K562 (cell line): ENCODE data around the gene CNKSR1. TPM values are rescaled to one million over a fixed set of nuclear protein-coding genes. Genes with fewer than 3 reads are reported as not detected.
A peak's percentile ranks its signal among the peaks of the same experiment; 100 is the strongest.

Experiments used
- ATF7 ChIP-seq: fragments of 450-650 bp; IDR thresholded peaks from 2 replicates; pipeline ENCODE4 v1.7.1; 2014; ENCODE audit warnings: mild to moderate bottlenecking, moderate library complexity
- BRD4 ChIP-seq: fragments of 200-600 bp; sonication (generic); IDR thresholded peaks from 2 replicates; pipeline ENCODE4 v1.6.1; 2017; ENCODE audit warnings: inconsistent platforms
- BRD9 ChIP-seq: fragments of 450-650 bp; IDR thresholded peaks from 2 replicates; pipeline ENCODE4 v1.6.1; 2018; ENCODE audit warnings: low read depth; ENCODE audit not compliant: partially characterized antibody
- CBX1 ChIP-seq: sonication (generic); IDR thresholded peaks from 2 replicates; pipeline ENCODE4 v1.6.1; 2016; ENCODE audit warnings: antibody characterized with exemption, low read depth, mild to moderate bottlenecking
- FIP1L1 ChIP-seq: fragments of 200-400 bp; formaldehyde crosslinking; IDR thresholded peaks from 2 replicates; pipeline ENCODE4 v1.6.1; 2018; ENCODE audit warnings: mild to moderate bottlenecking, low read depth, low read length; ENCODE audit not compliant: poor library complexity, severe bottlenecking
- HDGF ChIP-seq: fragments of 450-650 bp; IDR thresholded peaks from 2 replicates; pipeline ENCODE4 v1.6.1; 2016
- HNRNPLL ChIP-seq: fragments of 200-400 bp; formaldehyde crosslinking; IDR thresholded peaks from 2 replicates; pipeline ENCODE4 v1.6.1; 2017; ENCODE audit warnings: low read length, low read depth, mild to moderate bottlenecking; ENCODE audit not compliant: poor library complexity, severe bottlenecking
- KAT8 ChIP-seq: fragments of 450-650 bp; IDR thresholded peaks from 2 replicates; pipeline ENCODE4 v1.6.1; 2016; ENCODE audit warnings: low read depth, mild to moderate bottlenecking
- POU5F1 ChIP-seq: fragments of 150-350 bp; IDR thresholded peaks from 2 replicates; pipeline ENCODE4 v1.6.1; 2014; ENCODE audit warnings: borderline replicate concordance, low read length, low read depth, mild to moderate bottlenecking; ENCODE audit not compliant: partially characterized antibody
- RAD51 ChIP-seq: fragments of 450-650 bp; IDR thresholded peaks from 2 replicates; pipeline ENCODE4 v1.7.1; 2016; ENCODE audit warnings: low read depth, mild to moderate bottlenecking, borderline replicate concordance
- RBM25 ChIP-seq: fragments of 200-400 bp; formaldehyde crosslinking; IDR thresholded peaks from 2 replicates; pipeline ENCODE4 v1.6.1; 2018; ENCODE audit warnings: low read length, low read depth, moderate library complexity; ENCODE audit not compliant: severe bottlenecking
- TFAM ChIP-seq: fragments of 250-450 bp; sonication (Bioruptor Pico); conservative IDR thresholded peaks from 2 replicates; pipeline ENCODE4 v1.5.0; 2021; ENCODE audit warnings: mild to moderate bottlenecking, moderate library complexity
- ZBTB1 ChIP-seq: sonication (generic); formaldehyde crosslinking; IDR thresholded peaks from 2 replicates; pipeline ENCODE4 v1.8.1; 2023; ENCODE audit warnings: missing genetic modification reagents, low read depth, mild to moderate bottlenecking, borderline replicate concordance
- ZNF324 ChIP-seq: fragments of 250-450 bp; sonication (Bioruptor Pico); IDR thresholded peaks from 2 replicates; pipeline ENCODE4 v1.4.0; 2020; ENCODE audit warnings: mild to moderate bottlenecking
- polyA plus RNA-seq, 8 experiments: library from polyadenylated mRNA; depleted of rRNA in 4 of 8; stranded (reverse) in 5 of 8; unstranded in 3 of 8; fragments of >200 nt; fragmentation: Nextera tagmentation in 2 of 8; fragmentation: Illumina TruSeq in 1 of 8; extraction: Ambion mirVana in 2 of 8; extraction: Trizol in 1 of 8; gene quantifications; 2 replicates each; pipeline versions ENCODE4 v1.2.1 to v1.2.3, GENCODE V29; 2011 to 2014; ENCODE audit warnings: inconsistent platforms in 1 of 8, missing spikeins in 1 of 8
- total RNA-seq, 7 experiments: library from RNA; depleted of rRNA in 6 of 7; stranded (reverse); fragments of >200 nt in 6 of 7; fragmentation: Illumina TruSeq in 2 of 7; extraction: Trizol in 2 of 7; gene quantifications; 2 replicates each; pipeline versions ENCODE4 v1.2.1 to v1.2.3, GENCODE V29; 2011 to 2021; ENCODE audit warnings: low replicate concordance in 1 of 7
- TF ChIP-seq, protein P1 (sequence below): fragments of 450-650 bp; IDR thresholded peaks from 2 replicates; pipeline ENCODE4 v1.6.1; 2018; ENCODE audit warnings: mild to moderate bottlenecking, low read depth; ENCODE audit not compliant: partially characterized antibody
- TF ChIP-seq, protein P2 (sequence below): fragments of 450-650 bp; IDR thresholded peaks from 2 replicates; pipeline ENCODE4 v1.6.1; 2017; ENCODE audit warnings: antibody characterized with exemption, mild to moderate bottlenecking
- TF ChIP-seq, protein P3 (sequence below): fragments of 450-650 bp; conservative IDR thresholded peaks from 2 replicates; pipeline ENCODE4 v1.6.1; 2016; ENCODE audit warnings: missing genetic modification characterization, low read depth, mild to moderate bottlenecking, control low read depth, missing compliant biosample characterization
- TF ChIP-seq, protein P4 (sequence below): sonication (generic); formaldehyde crosslinking; IDR thresholded peaks from 2 replicates; pipeline ENCODE4 v1.8.1; 2023; ENCODE audit warnings: mild to moderate bottlenecking, missing genetic modification reagents

CNKSR1 gene
- total and polyA plus RNA-seq, 9 of the 15 experiments (the other 6 are each of a cell fraction or from before 2014, with no cell fraction given), result 0.03 to 2.8 (median 1.1) TPM

DNA sequence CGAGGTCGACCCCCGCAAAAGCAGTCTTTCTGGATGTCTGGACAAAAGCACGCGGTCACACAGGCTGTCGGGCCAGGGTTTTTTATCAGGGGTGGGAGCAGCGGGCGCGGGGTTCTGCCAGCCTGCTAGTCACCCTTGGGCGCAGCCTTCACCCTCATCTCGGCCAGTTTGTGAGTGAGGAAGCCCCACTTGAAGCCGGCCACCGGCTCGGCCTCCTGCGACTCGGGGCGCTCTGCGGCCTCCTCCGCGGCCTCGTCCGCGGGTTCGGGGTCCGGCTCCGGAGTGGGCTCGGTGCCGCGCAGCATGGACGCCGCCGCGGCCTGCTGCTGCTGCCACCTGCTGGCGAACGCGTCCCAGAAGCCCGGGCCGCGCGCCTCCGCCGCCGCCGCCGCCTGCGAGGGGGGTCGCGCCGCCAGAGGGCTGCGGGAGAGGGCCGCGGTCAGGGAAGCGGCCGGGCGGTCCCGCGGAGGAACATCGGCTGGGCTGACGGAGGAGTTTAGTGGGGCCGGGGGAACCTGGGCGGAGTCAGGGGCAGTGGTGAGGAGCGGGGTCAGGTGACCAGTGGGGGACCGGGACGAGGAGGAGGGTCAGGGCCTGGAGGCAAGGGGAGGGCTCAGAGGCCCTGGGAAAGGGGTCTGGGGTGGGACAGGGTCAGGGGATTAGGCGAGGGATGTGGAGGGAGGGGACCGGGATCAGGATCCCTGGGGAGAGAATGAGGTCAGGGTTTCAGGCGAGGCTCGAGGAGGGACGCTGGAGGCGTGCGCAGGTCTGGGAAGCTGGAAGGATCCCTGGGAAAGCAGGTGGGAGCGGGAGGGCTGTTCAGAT is 13.0 kb upstream of the CNKSR1 start (continued):
- TF ChIP-seq, protein P1, sequence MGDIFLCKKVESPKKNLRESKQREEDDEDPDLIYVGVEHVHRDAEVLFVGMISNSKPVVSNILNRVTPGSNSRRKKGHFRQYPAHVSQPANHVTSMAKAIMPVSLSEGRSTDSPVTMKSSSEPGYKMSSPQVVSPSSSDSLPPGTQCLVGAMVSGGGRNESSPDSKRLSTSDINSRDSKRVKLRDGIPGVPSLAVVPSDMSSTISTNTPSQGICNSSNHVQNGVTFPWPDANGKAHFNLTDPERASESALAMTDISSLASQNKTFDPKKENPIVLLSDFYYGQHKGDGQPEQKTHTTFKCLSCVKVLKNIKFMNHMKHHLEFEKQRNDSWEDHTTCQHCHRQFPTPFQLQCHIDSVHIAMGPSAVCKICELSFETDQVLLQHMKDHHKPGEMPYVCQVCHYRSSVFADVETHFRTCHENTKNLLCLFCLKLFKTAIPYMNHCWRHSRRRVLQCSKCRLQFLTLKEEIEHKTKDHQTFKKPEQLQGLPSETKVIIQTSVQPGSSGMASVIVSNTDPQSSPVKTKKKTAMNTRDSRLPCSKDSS, result no peak
- 0 out of 2 replicates have a peak, but pooled peaks have one; percentile 70 for TF ChIP-seq CBX1
- no peak for TF ChIP-seq BRD4
- TF ChIP-seq POU5F1, result no peak
- peak; percentile 84 for TF ChIP-seq FIP1L1
- no peak for TF ChIP-seq HNRNPLL
- TF ChIP-seq RAD51, result peak; percentile 75; the same call in 1 of the 2 replicates
- no peak for TF ChIP-seq TFAM (CRISPR knock-in tag)
- TF ChIP-seq ATF7, result peak; percentile 51; the same call in 1 of the 2 replicates
- TF ChIP-seq, protein P2, sequence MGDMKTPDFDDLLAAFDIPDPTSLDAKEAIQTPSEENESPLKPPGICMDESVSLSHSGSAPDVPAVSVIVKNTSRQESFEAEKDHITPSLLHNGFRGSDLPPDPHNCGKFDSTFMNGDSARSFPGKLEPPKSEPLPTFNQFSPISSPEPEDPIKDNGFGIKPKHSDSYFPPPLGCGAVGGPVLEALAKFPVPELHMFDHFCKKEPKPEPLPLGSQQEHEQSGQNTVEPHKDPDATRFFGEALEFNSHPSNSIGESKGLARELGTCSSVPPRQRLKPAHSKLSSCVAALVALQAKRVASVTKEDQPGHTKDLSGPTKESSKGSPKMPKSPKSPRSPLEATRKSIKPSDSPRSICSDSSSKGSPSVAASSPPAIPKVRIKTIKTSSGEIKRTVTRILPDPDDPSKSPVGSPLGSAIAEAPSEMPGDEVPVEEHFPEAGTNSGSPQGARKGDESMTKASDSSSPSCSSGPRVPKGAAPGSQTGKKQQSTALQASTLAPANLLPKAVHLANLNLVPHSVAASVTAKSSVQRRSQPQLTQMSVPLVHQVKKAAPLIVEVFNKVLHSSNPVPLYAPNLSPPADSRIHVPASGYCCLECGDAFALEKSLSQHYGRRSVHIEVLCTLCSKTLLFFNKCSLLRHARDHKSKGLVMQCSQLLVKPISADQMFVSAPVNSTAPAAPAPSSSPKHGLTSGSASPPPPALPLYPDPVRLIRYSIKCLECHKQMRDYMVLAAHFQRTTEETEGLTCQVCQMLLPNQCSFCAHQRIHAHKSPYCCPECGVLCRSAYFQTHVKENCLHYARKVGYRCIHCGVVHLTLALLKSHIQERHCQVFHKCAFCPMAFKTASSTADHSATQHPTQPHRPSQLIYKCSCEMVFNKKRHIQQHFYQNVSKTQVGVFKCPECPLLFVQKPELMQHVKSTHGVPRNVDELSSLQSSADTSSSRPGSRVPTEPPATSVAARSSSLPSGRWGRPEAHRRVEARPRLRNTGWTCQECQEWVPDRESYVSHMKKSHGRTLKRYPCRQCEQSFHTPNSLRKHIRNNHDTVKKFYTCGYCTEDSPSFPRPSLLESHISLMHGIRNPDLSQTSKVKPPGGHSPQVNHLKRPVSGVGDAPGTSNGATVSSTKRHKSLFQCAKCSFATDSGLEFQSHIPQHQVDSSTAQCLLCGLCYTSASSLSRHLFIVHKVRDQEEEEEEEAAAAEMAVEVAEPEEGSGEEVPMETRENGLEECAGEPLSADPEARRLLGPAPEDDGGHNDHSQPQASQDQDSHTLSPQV, result peak; percentile 86
- TF ChIP-seq, protein P3, sequence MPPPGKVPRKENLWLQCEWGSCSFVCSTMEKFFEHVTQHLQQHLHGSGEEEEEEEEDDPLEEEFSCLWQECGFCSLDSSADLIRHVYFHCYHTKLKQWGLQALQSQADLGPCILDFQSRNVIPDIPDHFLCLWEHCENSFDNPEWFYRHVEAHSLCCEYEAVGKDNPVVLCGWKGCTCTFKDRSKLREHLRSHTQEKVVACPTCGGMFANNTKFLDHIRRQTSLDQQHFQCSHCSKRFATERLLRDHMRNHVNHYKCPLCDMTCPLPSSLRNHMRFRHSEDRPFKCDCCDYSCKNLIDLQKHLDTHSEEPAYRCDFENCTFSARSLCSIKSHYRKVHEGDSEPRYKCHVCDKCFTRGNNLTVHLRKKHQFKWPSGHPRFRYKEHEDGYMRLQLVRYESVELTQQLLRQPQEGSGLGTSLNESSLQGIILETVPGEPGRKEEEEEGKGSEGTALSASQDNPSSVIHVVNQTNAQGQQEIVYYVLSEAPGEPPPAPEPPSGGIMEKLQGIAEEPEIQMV (tag), result no peak
- 0 out of 2 replicates have a peak, but pooled peaks have one; percentile 60 for TF ChIP-seq HDGF
- no peak for TF ChIP-seq ZNF324 (CRISPR knock-in tag)
- 0 out of 2 replicates have a peak, but pooled peaks have one; percentile 78 for TF ChIP-seq ZBTB1 (CRISPR knock-in tag)
- TF ChIP-seq, protein P4, sequence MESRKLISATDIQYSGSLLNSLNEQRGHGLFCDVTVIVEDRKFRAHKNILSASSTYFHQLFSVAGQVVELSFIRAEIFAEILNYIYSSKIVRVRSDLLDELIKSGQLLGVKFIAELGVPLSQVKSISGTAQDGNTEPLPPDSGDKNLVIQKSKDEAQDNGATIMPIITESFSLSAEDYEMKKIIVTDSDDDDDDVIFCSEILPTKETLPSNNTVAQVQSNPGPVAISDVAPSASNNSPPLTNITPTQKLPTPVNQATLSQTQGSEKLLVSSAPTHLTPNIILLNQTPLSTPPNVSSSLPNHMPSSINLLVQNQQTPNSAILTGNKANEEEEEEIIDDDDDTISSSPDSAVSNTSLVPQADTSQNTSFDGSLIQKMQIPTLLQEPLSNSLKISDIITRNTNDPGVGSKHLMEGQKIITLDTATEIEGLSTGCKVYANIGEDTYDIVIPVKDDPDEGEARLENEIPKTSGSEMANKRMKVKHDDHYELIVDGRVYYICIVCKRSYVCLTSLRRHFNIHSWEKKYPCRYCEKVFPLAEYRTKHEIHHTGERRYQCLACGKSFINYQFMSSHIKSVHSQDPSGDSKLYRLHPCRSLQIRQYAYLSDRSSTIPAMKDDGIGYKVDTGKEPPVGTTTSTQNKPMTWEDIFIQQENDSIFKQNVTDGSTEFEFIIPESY (CRISPR knock-in tag), result peak; percentile 88
- peak; percentile 100 for TF ChIP-seq RBM25
- no peak for TF ChIP-seq KAT8
- TF ChIP-seq BRD9, result no peak
